Motor neuron (in vitro differentiated cells): ENCODE data around the gene ERP44. TPM values are rescaled to one million over a fixed set of nuclear protein-coding genes. Genes with fewer than 3 reads are reported as not detected.

Source experiments
- ATAC-seq, 8 experiments: fragments of 200-7000 bp; cut with Tn5 transposase; replicated peaks in 6 of 8; 2 replicates each; pipeline ENCODE4 v1.8.0; 2021; ENCODE audit warnings: mild to moderate bottlenecking in 8 of 8, moderate library complexity in 8 of 8
- H3K27ac ChIP-seq, 2 donors: fragments of 250-450 bp; sonication (Bioruptor Pico); 2 replicates each; pipeline ENCODE4 v1.9.0; 2021; ENCODE audit warnings: antibody characterized with exemption in 2 of 2, mild to moderate bottlenecking in 2 of 2, moderate library complexity in 1 of 2
- H3K4me1 ChIP-seq, 2 donors: fragments of 250-450 bp; sonication (Bioruptor Pico); replicated peaks in 1 of 2; 2 replicates each; pipeline ENCODE4 v1.6.1; 2021; ENCODE audit warnings: antibody characterized with exemption in 2 of 2, mild to moderate bottlenecking in 2 of 2, moderate library complexity in 1 of 2
- H3K4me3 ChIP-seq, 5 donors: fragments of 250-450 bp; sonication (Bioruptor Pico); 2 replicates each; pipeline ENCODE4 v1.9.0; 2021; ENCODE audit warnings: antibody characterized with exemption in 5 of 5, mild to moderate bottlenecking in 5 of 5, moderate library complexity in 4 of 5
- WGBS, 10 experiments: fragments of 450-650 bp; shearing (Covaris generic); methylation state at CpG; one replicate each; pipeline ENCODE4 v1.0.0; 2022; 5-methylcytosine and 5-hydroxymethylcytosine counted together
- in situ Hi-C, 9 experiments: fragments of 400-800 bp; cut with MboI; loops; one replicate each; pipeline ENCODE4 v1.15.0; 2021; ENCODE audit warnings: low sequenced_read_pairs in 9 of 9, low pct_unique_long_range_greater_than_20kb in 2 of 9; ENCODE audit not compliant: unreplicated experiment in 9 of 9
- total RNA-seq, 8 experiments: library from RNA; unstranded; fragments of 300-600 nt; gene quantifications; 2 replicates each; pipeline versions ENCODE4 v1.2.3 to v1.2.4, GENCODE V29; 2022

Gene ERP44
- total RNA-seq, 8 experiments from 2014 or later = 10.6 to 32.5 (median 18.0) TPM

DNA sequence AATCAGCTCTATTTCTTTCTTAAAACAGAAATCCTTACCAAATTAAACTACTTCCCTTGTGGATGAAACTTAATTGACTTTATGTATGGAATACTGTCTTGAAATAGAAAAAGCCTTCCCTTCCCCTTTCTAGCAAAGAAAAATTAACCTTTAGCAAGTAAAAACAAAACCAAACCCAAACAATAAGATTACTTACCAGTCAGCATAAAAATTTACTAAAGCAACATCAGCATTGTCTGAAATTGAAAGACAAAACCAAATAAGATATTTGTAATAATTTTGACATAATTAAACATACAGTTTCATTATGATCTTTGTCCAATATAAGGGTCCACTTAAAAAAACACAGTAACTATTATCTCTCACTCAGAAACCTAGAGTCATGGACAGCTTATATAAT, 41.2 kb downstream of the ERP44 start:
- ATAC-seq = no peak
- in situ Hi-C loops = no loop called here
- Histone ChIP-seq H3K27ac (no peak overlapping the region), H3K4me1 (no peaks in the 10 kb centered on the region), H3K4me3 (no peak overlapping the region)

DNA sequence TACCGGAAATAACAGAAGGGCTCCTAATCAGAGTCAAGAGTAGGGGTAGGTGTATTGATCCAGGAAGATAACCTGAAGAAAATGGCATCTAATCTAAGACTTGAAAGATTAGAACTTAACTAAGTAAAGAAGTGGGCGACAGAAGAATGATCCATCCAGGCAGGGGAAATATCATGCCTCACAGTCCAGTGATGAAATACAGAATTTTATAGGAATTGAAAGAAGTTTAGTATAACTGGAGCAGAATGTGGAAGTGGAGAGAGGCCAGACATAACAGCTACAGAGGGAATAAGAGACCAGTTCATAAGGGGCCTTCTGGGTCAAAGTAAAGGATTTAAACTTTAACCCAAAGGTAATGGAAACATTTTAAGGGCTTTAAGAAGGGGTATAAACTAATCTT, 42.2 kb downstream of the ERP44 start:
- H3K4me3 ChIP-seq = no peak overlapping the region
- in situ Hi-C loops = no loop called here

DNA sequence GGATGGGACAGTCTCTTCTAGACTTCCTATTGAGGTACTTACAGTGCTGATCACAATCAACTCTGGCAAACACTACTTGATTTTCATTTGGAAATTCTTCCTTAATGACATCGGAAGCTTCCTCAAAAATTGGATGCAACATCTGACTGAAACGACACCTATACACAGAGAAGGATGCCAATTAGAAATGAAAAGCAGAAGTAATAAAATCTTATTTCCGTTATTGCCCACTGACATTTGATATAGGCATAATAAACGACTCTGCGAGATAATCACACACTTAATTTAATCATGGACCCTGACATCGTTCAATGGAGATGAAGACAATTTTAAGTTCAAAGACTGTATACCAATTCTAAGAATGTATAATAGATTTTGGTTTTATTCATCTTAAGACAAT, 46.4 kb downstream of the ERP44 start:
- no peaks in the 10 kb centered on the region for H3K4me1 ChIP-seq
- ATAC-seq = no peak
- no peak overlapping the region for H3K27ac ChIP-seq
- in situ Hi-C loops = no loop called here
- 73 to 97% (median 91%) methylated on average over 2 to 6 of the region's 6 CpGs for WGBS, 10 experiments
- no peak overlapping the region for H3K4me3 ChIP-seq

More for the DNA sequence above, 42.2 kb downstream of the ERP44 start:
- H3K4me1 ChIP-seq = no peaks in the 10 kb centered on the region
- ATAC-seq = no peak
- WGBS, 10 experiments = 89 to 100% (median 100%) methylated on average over 1 to 2 of the region's 2 CpGs; no CpG with 5 or more reads in 1 of the 10 experiments
- H3K27ac ChIP-seq = no peak overlapping the region

DNA sequence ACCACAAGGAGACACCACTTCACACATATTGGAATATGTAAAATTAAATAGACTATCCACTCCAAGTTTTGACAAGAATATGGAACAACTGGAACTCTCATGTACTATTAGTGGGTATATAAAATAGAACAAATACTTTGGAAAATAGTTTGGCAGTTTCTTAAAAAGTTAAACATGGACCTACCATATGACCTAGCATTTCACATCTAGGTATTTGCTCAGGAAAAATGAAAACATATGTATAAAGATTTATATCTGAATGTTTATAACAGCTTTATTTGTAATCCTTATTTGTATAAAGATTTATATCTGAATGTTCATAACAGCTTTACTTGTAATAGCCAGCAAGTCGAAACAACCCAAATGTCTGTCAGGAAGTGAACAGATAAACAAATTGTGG, 49.2 kb downstream of the ERP44 start:
- Histone ChIP-seq H3K4me1 (no peaks in the 10 kb centered on the region), H3K4me3 (no peak overlapping the region), H3K27ac (no peak overlapping the region)
- WGBS, 10 experiments = 25 to 100% (median 100%) methylated on average over 1 of the region's 1 CpG; no CpG with 5 or more reads in 1 of the 10 experiments
- in situ Hi-C loops = loop anchor here in 3 of 9 experiments (25.0 kb wide), 1 partner anchor 163 kb away; no protein-coding TSS in a partner anchor
- ATAC-seq = no peak

DNA sequence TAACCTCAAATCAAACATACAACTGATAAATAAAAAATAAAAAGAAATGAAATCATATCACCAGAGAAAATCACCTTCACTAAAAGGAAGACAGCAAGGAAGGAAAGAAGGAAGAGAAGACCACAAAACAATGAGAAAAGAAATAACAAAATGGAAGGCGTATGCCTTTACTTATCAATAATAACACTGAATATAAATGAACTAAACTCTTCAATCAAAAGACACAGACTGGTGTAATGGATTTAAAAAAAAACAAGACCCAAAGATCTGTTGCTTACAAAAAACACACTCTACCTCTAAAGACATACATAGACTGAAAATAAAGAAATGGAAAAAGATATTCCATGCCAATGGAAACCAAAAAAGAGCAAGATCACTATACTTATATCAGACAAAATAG, 60.3 kb downstream of the ERP44 start:
- no peak overlapping the region for H3K4me3 ChIP-seq
- ATAC-seq = no peak
- in situ Hi-C loops = loop anchor here in 3 of 9 experiments (25.0 kb wide), 1 partner anchor 174 kb away; no protein-coding TSS in a partner anchor
- no peaks in the 10 kb centered on the region for H3K4me1 ChIP-seq
- H3K27ac ChIP-seq = no peak overlapping the region
- 80 to 100% (median 96%) methylated on average over 1 of the region's 1 CpG; no CpG with 5 or more reads in 1 of the 10 experiments for WGBS, 10 experiments

DNA sequence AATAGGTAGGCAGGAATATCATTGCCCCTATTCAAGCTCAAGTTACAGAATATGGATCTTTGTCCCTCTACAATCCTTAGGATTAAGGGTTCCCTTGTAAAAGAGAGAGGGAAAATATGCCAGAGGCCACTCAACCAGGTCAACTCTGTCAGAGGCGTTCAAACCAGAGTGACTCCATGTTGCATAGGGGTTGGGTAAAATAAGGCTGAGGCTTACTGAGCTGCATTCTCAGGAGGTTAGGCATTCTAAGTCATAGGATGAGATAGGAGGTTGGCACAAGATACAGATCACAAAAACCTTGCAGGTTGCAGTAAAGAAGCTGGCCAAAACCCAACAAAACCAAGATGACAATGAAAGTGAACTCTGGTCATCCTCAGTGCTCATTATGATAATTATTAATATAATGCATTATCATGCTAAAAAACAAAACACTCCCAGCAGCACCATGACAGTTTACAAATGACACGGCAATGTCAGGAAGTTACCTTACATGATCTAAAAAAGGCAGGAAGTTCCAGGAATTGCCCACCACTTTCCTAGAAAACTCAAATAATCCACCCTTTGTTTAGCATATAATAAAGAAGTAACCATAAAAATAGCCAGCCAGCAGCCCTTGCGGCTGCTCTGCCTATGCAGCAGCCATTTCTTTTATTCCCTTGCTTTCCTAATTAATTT, 64.8 kb downstream of the ERP44 start:
- no peaks in the 10 kb centered on the region for H3K4me1 ChIP-seq
- in situ Hi-C loops = loop anchor here in 3 of 9 experiments (25.0 kb wide), 1 partner anchor 178 kb away; no protein-coding TSS in a partner anchor
- no peak overlapping the region for H3K27ac ChIP-seq
- H3K4me3 ChIP-seq = no peak overlapping the region
- WGBS, 10 experiments = 94 to 100% (median 100%) methylated on average over 1 to 3 of the region's 3 CpGs
- ATAC-seq = no peak

DNA sequence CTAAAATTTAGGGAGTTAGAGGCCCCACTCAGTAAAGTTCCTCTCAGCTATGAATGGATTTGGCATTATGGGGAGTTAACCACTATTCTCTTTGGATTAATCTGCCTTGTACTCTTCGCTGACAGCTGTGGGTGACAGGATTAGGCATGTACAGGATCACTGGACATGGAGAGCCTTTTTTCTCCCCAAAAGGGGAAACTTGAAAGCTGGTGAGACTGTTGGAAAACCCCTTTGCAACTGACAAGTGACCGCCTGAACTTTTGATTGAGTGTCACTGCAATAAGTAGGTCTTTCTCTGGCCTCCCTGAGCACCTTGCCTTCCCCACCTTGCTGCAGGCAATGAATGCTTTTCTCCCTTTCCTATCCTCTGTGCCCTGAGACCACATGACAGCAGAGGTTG, 68.3 kb downstream of the ERP44 start:
- in situ Hi-C loops = loop anchor here in 3 of 9 experiments (25.0 kb wide), 1 partner anchor 182 kb away; no protein-coding TSS in a partner anchor
- no peak for ATAC-seq

DNA sequence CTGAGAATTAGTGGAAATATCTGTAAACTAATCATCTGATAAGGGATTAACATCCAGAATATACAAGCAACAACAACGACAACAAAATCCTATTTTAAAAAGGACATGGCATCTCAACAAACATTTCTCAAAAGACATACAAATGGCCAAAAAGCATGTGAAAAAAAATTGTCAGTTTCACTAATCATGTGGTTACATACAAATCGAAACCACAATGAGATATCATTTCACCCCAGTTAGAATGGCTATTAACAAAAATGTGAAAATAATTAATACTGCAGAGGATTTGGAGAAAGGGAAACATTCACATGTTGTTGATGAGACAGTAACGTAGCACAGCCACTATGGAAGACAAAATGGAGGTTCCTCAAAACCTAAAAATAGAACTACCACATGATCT, 69.5 kb downstream of the ERP44 start:
- Histone ChIP-seq H3K4me1 (peaks cover 0 to 5% of the 10 kb centered on the region in 2 donors), H3K4me3 (no peak overlapping the region), H3K27ac (no peak overlapping the region)
- ATAC-seq = no peak
- in situ Hi-C loops = loop anchor here in 3 of 9 experiments (25.0 kb wide), 1 partner anchor 183 kb away; no protein-coding TSS in a partner anchor
- WGBS, 10 experiments = 72 to 100% (median 90%) methylated on average over 2 to 3 of the region's 3 CpGs

More for the DNA sequence above, 68.3 kb downstream of the ERP44 start:
- Histone ChIP-seq H3K4me3 (no peak overlapping the region), H3K4me1 (peaks cover 0 to 5% of the 10 kb centered on the region in 2 donors), H3K27ac (no peak overlapping the region)
- WGBS, 10 experiments = 80 to 100% (median 100%) methylated on average over 1 to 2 of the region's 2 CpGs; no CpG with 5 or more reads in 2 of the 10 experiments

DNA sequence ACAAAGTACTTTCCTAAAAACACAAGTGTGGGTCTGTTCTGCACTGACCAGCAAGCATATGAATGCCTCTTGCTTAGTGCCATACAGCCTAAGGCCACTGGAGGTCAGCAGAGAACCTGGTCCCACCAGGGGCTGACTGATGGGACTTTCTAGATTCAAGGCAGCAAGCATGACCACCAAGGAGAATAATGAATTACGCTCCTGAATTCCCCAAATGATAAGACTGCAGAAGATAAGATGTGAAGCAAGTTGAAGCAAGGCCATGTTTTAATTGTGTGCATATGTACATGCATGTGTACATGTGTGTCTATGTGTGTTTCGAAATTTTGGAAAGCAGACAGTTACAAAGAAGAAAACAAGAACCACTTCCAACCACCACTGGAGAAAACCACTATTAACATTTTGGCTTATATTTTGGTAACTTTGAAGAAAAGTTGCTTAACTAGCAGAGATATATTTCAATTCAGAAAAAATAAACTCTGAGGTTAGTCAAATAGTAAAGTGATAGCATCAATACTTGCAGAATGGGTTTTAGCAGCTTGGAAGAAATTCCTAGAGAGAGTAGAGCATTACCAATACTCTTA, 70.5 kb downstream of the ERP44 start:
- Histone ChIP-seq H3K4me1 (peaks cover 0 to 5% of the 10 kb centered on the region in 2 donors), H3K27ac (no peak overlapping the region), H3K4me3 (no peak overlapping the region)
- in situ Hi-C loops = loop anchor here in 3 of 9 experiments (25.0 kb wide), 1 partner anchor 184 kb away; no protein-coding TSS in a partner anchor
- 17 to 100% (median 100%) methylated on average over 1 to 2 of the region's 2 CpGs; no CpG with 5 or more reads in 3 of the 10 experiments for WGBS, 10 experiments
- ATAC-seq = peak; percentile 41 to 98 (median 70)

DNA sequence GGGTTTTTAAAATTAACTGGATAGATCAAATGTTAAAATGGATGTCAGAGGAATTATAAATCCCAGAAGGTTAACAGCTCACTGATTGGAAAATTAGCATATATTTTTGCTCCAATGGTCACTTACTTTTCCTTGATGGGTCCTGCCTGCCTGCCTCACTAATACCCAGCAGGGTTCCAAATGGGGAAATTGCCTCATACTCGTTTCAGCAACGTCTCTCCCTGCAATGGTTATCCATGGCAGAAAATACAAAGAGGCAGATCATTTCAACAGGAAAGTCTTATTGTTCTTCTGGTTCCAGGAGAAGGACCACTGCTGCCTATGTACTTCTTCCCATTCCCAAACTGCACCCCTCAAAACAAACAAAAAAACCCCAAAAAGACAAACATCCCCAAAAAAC, 71.3 kb downstream of the ERP44 start:
- in situ Hi-C loops = loop anchor here in 3 of 9 experiments (25.0 kb wide), 1 partner anchor 185 kb away; no protein-coding TSS in a partner anchor
- no peak overlapping the region for H3K4me3 ChIP-seq
- H3K4me1 ChIP-seq = peaks cover 0 to 5% of the 10 kb centered on the region in 2 donors
- WGBS, 10 experiments = 39 to 71% (median 50%) methylated on average over 1 to 2 of the region's 2 CpGs; no CpG with 5 or more reads in 1 of the 10 experiments
- no peak for ATAC-seq
- H3K27ac ChIP-seq = no peak overlapping the region

DNA sequence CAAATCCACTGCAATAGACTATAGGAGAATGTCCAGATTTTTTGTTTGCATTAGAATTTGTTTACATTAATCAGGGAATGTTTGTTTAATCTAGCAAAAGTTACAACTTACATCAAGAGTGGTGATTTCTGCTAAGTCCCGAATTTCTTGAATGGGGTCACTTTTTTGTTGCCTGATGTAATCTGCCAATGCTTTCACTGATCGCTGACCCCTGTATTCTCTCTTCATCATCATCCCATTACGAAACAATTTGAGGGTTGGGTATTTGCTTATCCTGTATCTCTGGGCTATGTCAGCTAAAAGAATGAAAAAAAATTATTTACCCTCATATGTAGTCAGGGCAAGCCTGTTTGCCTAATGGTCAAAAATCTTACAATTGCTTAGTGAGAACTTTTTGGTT, 76.9 kb downstream of the ERP44 start:
- in situ Hi-C loops = no loop called here
- ATAC-seq = no peak
- Histone ChIP-seq H3K27ac (no peak overlapping the region), H3K4me1 (no peaks in the 10 kb centered on the region), H3K4me3 (no peak overlapping the region)
- WGBS, 10 experiments = 83 to 100% (median 94%) methylated on average over 1 to 3 of the region's 3 CpGs

DNA sequence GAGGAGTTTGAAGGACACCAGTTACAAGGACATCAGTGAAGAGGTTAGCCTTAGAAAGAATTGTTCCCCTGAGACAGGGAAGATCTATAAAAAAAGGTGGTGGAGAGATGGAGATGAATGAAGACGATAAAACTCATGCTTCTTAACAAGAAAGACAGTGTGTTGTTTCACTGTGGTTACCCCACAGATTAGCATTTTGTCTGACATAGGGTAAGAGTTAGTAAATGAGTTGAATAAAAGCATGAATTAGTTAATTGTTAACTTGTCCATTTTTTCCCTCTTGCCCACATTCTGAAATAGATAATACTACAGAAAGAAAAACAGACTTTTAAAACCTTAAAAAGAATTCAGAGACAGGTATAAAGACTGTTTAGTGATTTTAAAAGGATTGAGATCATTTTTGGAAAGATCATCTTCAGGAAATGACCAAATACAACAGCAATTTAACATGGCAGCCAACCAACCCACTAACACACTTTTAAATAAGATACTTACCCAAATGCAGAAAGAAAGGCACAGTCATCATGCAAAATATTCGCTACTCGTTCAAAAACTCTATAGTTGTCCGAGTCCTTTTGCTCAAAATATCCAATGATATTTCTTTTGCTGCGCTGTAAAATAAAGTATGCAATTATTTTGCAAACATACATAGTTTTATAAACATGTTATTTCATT, 78.5 kb downstream of the ERP44 start:
- Histone ChIP-seq H3K4me3 (no peak overlapping the region), H3K4me1 (no peaks in the 10 kb centered on the region), H3K27ac (no peak overlapping the region)
- 53 to 100% (median 88%) methylated on average over 2 to 5 of the region's 5 CpGs for WGBS, 10 experiments
- in situ Hi-C loops = no loop called here
- no peak for ATAC-seq

DNA sequence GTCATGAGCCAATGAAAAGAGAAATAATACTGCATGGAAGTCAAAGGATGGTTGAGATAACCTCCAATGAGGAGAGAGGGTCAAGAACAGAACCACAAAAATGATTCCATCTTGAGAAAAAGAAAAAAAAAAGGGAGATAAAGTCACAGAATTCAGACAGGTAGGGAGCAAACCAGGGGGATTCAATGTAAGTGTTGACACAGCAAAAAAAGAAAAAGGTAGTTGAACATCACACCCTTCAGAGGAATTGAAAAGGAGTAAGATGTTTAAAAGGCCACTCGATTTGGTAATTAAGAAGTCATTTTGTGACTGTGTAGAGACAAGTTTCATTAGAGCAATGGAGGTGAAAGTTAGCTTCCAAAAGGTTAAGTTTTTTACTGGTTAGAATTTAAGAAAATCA, 79.3 kb downstream of the ERP44 start:
- no peak for ATAC-seq
- H3K27ac ChIP-seq = no peak overlapping the region
- no peaks in the 10 kb centered on the region for H3K4me1 ChIP-seq
- no peak overlapping the region for H3K4me3 ChIP-seq
- 91 to 100% (median 100%) methylated on average over 1 of the region's 1 CpG; no CpG with 5 or more reads in 1 of the 10 experiments for WGBS, 10 experiments
- in situ Hi-C loops = no loop called here
